HG02588 (cell line): ENCODE data around the gene IL2RA.
"Not testable (repeated sequence)": the region's sequence is repeated elsewhere in the genome, so short reads cannot be mapped to it uniquely, and the experiment has no call there.

Experiments used
- ATAC-seq: cut with Tn5 transposase; IDR thresholded peaks from one replicate; pipeline ENCODE4 v1.9.1; 2021; ENCODE audit warnings: mild to moderate bottlenecking, moderate library complexity; ENCODE audit not compliant: unreplicated experiment

IL2RA gene

GRCh38 chr10:6044060-6044459 is 18.1 kb downstream of the IL2RA start:
- no peak for ATAC-seq

GRCh38 chr10:6043377-6043776 is 18.8 kb downstream of the IL2RA start:
- ATAC-seq: not testable (repeated sequence)

GRCh38 chr10:6040205-6040604 is 22.0 kb downstream of the IL2RA start:
- ATAC-seq: no peak

GRCh38 chr10:6039711-6040110 is 22.5 kb downstream of the IL2RA start:
- no peak for ATAC-seq

- ATAC-seq: no peak
Observed at GRCh38 chr10:6038071-6038631, 24.0 kb downstream of the IL2RA start.

GRCh38 chr10:6037422-6037821 is 24.7 kb downstream of the IL2RA start:
- no peak for ATAC-seq

GRCh38 chr10:6036861-6037321 is 25.3 kb downstream of the IL2RA start:
- ATAC-seq: no peak

GRCh38 chr10:6035931-6036575 is 26.1 kb downstream of the IL2RA start:
- ATAC-seq: no peak

GRCh38 chr10:6035101-6035834 is 26.9 kb downstream of the IL2RA start:
- ATAC-seq: no peak

GRCh38 chr10:6034371-6034770 is 27.8 kb downstream of the IL2RA start:
- no peak for ATAC-seq

GRCh38 chr10:6033954-6034353 is 28.2 kb downstream of the IL2RA start:
- no peak for ATAC-seq

GRCh38 chr10:6030940-6031339 is 31.2 kb downstream of the IL2RA start:
- no peak for ATAC-seq

- ATAC-seq: no peak
Observed at GRCh38 chr10:6030217-6030616, 31.9 kb downstream of the IL2RA start.

- ATAC-seq: no peak
Observed at GRCh38 chr10:6027929-6028328, 34.2 kb downstream of the IL2RA start.

GRCh38 chr10:6025683-6026255 is 36.4 kb downstream of the IL2RA start:
- no peak for ATAC-seq

GRCh38 chr10:6024334-6024682 is 37.9 kb downstream of the IL2RA start:
- no peak for ATAC-seq

GRCh38 chr10:6023661-6024333 is 38.4 kb downstream of the IL2RA start:
- no peak for ATAC-seq

GRCh38 chr10:6022660-6023059 is 39.5 kb downstream of the IL2RA start:
- ATAC-seq: no peak

GRCh38 chr10:6020826-6021225 is 41.3 kb downstream of the IL2RA start:
- ATAC-seq: no peak

- ATAC-seq: no peak
Observed at GRCh38 chr10:6019796-6020195, 42.4 kb downstream of the IL2RA start.

GRCh38 chr10:6019010-6019782 is 43.0 kb downstream of the IL2RA start:
- ATAC-seq: no peak
